Measurements from ENCODE around the gene TREM1.

GRCh38 chr6:41288754-41289129, 2.3 kb upstream of the TREM1 start:
- TF ChIP-seq CTCF (IDR thresholded peaks at IDR 0.05; ENCODE audit: low read length): no peak
- TF ChIP-seq EZH2 (IDR thresholded peaks at IDR 0.05; ENCODE audit: borderline replicate concordance, low read length): no peak

All from OCI-LY1 (cell line).